GM18505 (cell line): Measurements from ENCODE around the gene EXOC6B.

ENCODE experiments used
- ATAC-seq: cut with Tn5 transposase; IDR thresholded peaks from one replicate; pipeline ENCODE4 v1.9.1; 2021; ENCODE audit not compliant: unreplicated experiment
- POLR2A ChIP-seq: IDR thresholded peaks from 4 replicates; pipeline ENCODE4 v1.6.1; 2011; ENCODE audit warnings: borderline replicate concordance; ENCODE audit not compliant: insufficient read depth, insufficient read length; ENCODE audit errors: extremely low read depth

Gene EXOC6B

DNA sequence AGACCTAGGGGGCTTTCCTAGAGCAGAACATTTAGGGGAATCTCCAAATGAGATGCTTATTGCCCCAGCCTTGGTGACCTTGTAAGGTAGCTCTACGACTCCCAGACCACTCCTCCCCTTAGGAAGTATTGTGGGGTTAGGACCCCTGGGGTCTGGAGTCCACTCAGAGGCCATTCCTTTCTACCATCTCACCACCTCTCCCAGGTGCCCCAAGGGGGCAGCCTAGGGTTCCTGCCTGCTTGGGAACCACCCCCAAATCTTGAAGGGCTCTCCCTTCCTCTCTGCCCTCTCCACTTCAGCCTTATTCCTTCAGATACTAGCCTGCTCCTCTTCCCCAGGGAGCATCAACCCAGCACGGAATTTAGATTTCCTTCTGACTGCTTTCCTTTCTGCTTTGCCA is 17.5 kb upstream of the EXOC6B start:
- no peak for TF ChIP-seq POLR2A
- ATAC-seq = no peak

DNA sequence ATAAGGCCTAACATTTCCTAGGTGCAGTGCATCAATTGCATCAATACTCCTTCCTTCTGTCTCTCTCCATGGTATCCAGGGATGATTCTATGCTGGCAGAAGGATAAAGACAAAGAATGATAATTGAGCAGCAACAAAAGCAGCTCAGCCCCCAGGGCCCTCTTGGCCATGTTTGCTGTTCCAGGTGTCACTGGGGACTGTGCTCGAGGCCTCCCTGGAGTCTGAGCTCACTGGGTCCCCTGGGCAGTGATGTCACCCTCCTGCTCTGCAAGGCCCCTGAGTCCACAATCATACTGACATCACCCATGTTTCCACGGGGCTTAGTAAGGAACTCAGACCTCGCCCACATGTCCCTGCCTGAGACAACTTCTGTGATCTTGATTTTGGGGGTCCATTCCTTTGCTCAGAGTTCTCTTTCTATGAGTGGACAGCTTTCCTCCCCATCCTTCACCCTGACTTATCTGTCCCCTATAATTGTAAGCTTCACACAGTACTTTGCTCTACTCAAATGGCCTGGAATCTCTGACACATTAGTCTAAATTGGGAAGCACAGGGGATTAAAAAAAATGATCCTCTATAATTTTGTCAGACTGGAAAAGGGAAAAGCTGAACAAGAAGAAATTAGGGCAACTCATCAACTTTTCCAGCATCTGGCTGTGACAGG is 15.8 kb upstream of the EXOC6B start:
- no peak for TF ChIP-seq POLR2A
- no peak for ATAC-seq

DNA sequence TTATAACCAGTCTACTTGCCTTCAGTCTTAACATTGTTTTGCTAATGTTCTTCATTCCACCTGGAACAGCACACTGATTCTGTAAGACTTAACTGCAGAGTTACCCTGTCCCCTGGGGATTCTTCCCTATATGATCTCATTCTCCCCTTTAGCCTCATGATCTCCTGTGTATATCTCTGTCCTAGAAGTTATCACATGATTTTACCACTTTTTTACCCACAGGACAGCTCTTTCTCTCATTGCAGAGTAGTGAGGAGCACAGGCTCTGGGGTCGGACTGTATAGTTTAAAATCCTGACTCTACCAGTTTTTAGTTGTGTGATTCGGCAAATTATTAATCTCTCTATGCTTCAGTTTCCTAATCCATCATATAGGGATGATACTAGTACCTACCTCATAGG is 14.2 kb upstream of the EXOC6B start:
- no peak for ATAC-seq

DNA sequence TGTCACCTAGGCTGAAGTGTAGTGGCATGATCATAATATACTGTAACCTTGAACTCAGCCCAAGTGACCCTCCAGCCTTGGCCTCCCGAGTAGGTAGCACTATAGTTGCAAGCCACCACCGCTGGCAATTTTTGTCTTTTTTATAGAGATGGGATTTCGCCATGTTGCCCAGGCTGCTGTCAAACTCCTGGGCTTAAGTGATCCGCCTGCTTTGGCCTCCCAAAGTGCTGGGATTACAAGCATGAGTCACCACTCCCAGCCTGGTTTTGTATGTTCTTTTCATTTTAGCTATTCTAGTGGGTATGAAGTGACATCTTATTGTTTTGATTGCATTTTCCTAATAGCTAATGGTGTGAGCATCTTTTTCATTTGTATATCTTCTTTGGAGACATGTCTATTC is 11.3 kb upstream of the EXOC6B start:
- no peak for ATAC-seq
- no peak for TF ChIP-seq POLR2A

More for the DNA sequence above, 14.2 kb upstream of the EXOC6B start:
- no peak for TF ChIP-seq POLR2A

DNA sequence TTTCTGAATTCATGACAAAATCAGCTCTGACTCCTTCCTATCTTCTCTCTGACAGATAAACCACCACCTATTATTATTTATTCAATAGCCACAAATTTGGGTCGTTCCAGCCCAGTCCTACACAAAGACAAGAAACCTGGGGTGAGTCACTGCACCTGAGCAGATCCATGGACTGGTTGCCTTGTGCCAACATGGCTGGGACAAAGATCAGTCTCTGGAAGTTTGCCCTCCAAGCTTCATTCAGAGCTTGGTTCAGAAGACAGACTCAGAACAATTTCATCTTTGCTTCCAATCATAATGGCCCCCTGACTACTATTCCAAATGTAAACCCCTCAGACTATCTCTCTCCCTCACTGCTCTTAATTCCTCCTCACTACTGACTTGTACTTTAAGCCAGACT is 9.6 kb upstream of the EXOC6B start:
- TF ChIP-seq POLR2A = no peak
- ATAC-seq = no peak

DNA sequence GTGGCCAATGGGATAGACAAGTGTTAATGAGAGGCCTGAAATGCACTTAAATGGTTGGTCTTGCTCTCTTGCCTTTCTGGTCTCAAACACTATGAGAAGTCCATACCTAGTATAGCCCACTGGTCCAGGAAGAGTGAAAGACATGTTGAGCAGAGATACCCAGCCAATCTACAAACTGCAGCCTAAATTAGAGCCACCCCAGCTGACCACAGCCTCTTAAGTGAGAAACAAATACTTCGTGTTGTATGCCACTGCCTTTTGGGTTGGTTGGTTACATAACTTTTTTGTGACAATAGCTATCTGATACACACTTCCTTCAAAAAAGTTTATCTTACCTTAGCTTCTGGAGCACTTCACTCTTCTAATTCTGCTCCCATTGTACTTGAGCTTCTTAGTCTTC is 8.8 kb upstream of the EXOC6B start:
- TF ChIP-seq POLR2A = no peak
- no peak for ATAC-seq

DNA sequence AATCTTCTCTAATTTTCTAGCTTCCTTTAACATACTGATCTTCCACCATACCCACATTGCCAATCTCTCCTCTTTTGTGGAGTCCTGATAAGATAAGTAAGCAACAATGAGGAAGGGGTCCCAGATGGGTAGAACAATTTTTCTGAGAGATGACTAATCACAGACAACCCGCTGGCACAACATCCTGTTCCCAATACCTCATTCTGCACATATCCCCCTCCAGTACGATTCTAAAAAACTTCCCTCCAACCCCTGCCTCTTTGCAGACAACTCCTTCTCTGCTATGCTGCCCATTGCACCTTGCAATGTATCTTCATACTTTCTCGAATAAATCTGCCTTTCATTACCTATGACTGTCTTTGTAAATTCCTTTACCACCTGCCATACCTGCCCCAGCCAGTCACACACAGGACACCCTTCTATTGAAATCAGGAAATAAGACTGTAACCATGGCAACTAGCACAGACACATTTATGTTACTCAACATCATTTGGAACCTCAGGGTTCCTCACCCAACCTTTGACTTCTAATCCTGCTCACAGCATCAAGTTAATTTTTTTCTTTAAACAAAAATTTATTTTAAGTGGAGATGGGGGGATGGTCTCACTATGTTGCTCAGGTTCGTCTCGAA is 7.4 kb upstream of the EXOC6B start:
- TF ChIP-seq POLR2A = no peak
- ATAC-seq = no peak

DNA sequence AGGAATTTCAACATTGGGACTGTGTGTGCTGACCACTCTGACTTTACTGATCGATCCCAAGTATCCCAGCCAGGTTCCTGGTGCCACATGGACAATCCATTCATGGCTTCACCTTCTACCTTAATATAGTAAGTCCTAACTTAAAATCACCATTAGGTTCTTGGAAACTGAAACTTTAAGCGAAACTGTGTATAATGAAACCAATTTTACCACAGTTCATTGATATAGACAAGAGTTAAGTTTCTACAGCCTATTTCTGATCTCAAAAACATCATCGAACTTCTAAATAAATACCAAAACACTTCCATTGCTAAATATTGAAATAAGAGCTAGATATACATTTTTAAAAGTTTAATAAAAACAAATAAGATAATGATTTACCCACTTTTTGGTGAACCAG is 4.4 kb upstream of the EXOC6B start:
- ATAC-seq = no peak

DNA sequence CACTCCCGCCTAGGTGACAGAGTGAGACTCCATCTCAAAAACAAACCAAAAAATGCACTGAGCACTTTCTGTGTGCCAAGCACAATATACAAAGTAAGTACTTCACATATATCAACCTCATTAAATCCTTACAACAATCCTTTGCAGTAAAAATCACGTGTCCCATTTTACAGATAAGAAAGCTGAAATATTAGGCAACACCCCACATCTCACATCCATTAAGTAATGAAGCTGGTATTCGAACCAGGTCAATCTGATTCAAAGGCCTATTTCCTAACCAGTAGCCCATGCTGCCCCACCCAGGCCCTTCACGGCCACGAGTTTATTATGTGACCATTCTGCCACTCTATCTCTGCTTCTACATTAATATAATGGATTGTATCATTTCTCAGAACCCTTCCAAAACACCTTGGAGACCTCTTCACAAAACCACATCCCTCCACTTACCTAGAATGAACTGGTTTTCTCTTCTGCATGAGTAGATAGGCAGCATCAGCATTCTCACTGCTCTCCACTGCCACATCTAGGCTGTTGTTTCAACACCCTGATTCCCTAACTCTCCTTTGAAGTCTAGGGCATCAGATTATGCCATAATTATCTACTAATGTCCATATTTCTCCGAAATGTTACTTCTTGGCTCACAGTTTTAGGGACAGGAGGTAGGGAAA is 3.1 kb upstream of the EXOC6B start:
- no peak for ATAC-seq
- TF ChIP-seq POLR2A = no peak

More for the DNA sequence above, 4.4 kb upstream of the EXOC6B start:
- no peak for TF ChIP-seq POLR2A

DNA sequence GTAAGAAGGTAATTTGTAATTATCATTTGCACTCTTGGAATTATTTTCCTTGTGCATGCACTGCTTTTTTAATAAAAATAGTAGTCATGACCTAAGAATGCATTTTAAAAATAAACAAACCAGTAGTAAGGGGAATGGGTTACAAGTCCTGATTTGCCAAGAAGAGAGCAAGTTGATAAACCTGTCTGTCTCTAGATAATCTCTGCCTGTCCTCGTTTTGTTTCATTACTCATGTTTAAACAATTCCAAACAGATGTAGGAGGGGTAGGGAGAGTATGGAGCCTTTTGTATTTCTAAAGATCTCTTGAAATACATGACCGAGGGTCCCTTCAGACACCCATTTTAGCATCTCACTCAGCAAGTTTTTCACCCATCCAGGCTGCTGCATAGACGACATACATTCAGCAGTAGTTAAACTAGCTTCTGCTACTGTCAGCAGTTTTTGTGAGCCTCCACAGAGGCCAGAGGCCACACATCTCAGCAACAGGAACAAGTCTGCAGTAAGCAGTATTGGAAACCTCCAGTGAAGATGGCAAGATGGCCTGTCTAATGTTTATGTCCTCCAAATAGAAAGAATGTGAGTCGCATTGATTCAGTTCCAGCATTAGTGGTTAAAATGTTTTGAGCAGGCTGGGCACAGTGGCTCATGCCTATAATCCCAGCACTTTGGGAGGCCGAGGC is 2.3 kb upstream of the EXOC6B start:
- no peak for TF ChIP-seq POLR2A
- no peak for ATAC-seq

DNA sequence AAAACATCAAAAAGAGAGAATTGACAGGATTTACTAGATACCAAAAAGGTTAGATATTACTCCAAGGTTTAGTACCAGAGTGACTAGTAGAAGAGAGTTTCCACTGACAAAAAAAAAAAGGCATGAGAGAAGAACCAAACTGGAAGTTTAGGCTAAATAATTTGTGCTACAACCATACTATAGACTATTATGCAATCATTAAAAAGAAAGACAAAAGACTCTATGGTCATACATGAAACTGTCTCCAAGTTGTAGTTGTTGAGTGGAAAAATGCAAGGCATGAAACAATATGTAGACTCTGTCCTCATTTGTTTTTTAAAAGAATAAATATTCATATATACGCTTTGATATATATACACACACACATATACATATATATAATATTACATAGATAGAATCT is 1.7 kb upstream of the EXOC6B start:
- no peak for ATAC-seq
- no peak for TF ChIP-seq POLR2A

DNA sequence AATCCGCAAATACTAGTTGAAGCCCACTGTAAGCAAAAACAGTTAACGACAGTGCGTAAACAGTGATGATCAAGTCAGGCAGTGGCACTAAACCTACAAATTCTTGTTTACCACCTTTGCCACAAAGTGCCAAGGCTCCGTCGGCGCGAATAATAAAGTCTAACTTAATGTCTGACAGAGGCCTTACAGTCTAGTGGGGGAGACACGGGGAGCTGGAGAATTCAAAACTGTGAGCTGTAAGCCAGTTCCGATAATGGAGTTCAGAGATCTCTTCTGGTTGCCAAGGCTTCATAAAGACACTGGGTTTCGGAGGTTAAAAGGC is 284 bp upstream of the EXOC6B start:
- ATAC-seq = no peak

DNA sequence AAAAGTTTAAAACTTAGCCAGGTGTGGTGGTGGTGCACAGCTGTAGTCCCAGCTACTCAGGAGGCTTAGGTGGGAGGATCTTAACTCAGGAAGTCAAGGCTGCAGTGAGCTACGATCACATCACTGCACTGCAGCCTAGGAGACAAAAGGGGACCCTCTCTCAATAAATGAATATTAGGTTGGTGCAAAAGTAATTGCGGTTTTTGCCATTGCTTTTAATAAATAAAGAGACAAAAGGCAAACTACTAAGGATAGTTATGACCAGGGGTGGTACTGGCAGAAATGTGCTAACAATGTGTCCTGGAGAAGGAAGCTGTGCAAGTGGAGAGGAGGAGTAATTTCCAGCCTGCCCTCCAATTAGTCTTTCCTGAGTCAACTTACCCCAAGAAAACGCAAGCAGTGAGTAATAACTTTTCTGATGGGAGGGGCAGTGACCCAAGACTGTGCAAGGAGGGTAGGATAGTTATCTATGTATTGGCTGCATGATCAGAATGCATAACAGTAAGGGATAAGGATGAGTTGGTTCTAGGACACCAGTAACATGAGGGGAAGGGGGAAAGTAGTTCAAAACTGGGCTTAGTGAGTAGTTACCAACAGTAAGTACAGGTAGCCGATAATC is 1.5 kb downstream of the EXOC6B start:
- no peak for TF ChIP-seq POLR2A
- no peak for ATAC-seq

More for the DNA sequence above, 284 bp upstream of the EXOC6B start:
- TF ChIP-seq POLR2A = no peak
